Activated CD8-positive, alpha-beta memory T cell treated with anti-CD3 and anti-CD28 coated beads, Interleukin-2, amount 50 U/mL, for 1 hour (primary cell): ENCODE data around the gene TMC7.
A peak's percentile ranks its signal among the peaks of the same experiment; 100 is the strongest.

Source experiments
- DNase-seq: peaks from one replicate; pipeline ENCODE4 v3.0.0-alpha.2; 2020; ENCODE audit errors: extremely low read depth

The TMC7 gene

DNA sequence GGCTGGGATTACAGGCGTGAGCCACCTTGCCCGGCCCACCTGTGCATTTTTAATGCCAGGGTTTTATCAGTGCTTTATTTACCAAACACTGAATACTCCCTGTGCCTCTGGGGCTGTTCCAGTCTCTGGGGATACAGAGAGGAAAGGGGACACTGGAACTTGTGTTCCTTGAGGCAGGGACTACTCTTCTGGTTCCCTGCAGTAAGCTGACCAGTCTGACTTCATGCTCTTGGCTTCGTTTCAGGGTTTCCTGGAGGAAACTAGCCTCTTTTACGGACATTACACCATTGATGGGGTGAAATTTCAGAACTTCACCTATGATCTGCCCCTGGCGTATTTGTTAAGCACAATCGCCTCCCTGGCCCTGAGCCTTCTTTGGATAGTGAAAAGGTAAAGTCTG lies 46.2 kb downstream of the TMC7 start:
- DNase-seq = no peak

DNA sequence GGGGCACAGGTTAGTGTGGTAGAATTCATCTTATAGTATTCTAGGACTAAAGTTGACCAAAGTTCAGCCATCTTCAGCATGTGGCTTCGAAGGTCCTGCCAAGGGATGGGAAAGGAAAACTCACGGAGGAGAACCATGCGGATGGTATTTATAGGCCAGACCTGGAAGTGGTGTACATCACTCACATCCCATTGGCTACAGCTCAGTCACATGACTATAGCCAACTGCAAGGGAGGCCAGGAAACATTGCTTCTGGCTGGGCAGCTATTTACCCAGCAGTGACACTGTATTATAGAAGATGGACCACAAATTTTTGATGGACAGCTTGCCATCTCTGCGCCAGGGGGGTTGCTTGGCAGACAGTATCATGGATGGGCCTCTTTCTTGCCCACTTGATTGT lies 48.0 kb downstream of the TMC7 start:
- DNase-seq = no peak

DNA sequence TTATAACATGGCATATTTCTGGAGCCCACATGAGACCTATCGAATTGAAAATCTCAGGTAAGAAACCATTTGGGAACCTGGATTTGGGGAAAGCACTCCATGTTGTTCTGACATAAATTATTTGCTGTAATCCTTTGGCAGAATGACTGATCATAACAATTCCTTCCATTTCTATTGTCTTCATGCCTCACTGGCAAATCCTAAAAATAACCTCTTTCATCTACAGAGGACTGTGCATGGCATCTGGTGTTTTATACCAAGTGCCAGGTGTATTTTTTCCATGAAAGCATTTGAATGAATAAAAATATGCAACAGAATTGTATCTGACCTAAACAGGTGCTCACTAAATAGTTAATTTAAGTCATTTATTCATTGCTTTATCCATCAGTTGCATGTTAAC lies 50.0 kb downstream of the TMC7 start:
- DNase-seq = no peak

DNA sequence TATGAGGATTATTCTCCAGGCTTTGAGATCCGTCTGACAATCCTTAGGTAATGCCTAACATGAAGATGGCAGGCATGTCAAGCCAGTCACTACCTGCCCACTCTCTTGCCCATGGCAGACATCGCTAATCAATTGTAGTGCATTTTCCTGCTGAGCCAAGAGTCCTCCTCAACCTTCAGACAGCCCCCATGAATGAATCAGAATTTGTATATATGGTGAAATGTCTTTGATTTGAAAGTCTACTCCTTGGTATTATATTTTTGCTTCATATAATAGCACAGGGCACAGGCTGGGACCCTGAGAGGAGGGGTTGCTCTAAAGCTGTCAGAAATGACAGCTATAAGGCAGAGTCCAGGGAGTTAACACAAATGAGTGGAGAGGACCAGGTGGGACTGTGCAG lies 56.7 kb downstream of the TMC7 start:
- no peak for DNase-seq

DNA sequence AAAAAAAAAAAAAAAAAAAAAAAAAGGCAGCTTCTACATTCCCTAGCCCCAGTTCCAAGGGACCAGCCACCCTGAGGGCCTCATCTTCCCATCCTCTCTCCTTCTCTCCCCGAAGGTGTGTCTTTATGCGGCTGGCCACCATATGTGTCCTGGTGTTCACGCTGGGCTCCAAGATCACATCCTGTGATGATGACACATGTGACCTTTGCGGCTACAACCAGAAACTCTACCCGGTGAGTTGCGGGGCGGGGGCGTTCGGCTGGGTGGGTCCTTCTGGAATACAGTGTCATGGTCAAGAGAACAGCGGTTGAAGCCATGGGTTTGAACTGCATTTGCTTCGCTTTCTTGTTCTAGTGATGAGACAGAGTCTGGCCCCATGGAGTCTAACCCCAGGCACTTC lies 61.0 kb downstream of the TMC7 start:
- DNase-seq = no peak

DNA sequence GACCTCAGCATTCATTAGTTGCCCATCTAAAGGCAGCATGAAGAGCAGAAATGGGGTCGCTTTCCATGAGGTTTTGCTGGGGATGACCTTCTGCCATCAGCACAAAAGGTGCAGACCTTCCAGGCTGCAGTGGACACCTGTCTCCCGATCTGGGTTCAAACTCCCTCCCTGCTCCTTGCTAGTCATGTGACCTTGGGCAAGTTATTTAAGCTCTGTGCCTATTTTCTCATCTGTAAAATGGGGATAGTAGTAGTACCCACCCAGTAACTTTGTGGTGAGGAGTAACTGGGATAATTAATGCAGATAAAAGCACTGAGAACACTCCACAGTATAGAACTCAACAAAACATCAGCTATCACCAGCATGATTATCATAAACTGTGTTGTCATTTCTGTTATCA lies 62.3 kb downstream of the TMC7 start:
- no peak for DNase-seq

DNA sequence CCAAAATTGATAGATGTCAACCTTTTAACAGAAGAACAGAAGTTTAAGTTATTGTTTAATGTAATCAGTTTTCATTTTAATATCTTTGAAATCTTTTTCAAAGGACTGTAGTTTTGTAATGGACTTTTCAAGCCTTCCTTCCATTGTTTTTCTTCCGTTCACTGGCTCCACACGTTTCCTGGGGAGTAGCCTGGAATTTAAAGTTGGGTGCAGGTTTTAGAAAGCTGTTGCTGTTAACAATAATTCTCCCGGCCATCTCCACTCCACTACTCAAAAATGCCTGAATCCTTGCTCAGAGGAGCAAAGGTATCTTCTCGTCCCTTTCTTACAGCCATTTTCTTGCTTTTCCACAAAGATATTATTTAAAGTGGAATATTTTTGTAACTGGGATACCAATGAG lies 79.0 kb downstream of the TMC7 start:
- DNase-seq = no peak

DNA sequence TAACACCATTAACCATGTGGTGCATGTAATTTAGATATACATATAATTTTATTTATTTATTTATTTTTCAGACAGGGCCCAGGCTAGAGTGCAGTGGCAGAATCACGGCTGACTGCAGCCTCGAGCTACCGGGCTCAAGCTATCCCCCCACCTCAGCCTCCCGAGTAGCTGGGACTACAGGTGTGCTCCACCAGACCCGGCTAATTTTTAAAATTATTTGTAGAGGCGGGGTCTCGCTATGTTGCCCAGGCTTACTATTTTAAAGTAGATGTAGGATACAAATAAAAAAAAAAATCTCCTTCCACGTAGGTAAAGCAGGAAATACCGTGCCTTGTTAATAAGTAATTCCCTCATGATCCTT lies 83.2 kb downstream of the TMC7 start:
- DNase-seq = no peak

DNA sequence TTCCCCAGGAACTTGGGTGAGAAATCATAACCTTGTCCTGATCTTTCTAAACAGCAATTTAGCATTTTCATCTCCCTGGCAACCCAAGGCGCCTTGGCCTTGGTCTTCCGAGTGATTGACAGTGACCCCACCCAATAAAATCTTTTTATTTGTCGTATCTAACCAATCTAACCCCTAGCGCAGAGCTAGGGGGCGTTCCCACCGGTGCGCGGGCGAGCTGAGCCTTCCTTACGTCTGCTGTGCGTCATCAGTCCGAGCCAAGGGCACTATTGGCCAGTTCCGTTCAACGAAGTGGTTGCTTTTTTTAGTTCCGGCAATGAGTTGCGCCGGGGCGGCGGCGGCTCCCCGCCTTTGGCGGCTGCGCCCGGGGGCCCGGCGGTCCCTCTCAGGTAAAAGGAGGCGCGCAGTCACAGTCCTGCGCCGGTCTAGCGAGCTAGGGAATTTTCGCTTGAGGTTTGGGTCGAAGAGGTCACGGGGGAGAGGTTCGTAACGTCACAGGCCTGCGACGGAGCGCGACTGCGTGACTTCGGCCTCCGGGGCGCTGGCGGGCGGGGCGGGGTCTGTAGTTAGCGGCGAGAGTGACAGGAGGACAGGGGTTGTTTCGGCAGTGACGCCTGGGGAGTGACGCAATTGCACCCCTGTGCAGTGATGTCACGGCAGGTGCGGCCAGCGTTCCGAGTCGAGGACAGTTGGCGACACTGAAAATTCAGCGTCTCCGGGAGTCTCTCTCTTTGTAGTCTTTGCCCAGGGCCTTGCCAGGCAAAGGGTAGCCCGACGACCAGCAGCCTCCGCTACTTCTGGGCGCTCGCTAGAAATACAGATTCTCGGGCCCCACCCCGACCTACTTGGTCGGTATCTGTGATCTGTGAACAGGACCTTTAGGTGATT lies 83.9 kb downstream of the TMC7 start, which contains the start of gene COQ7:
Gene COQ7, plus strand, starts transcription at position 266 of the 888 bp plus-strand sequence. Its CDS starts 51 bp downstream, at position 317.
- peak; percentile 97 for DNase-seq

DNA sequence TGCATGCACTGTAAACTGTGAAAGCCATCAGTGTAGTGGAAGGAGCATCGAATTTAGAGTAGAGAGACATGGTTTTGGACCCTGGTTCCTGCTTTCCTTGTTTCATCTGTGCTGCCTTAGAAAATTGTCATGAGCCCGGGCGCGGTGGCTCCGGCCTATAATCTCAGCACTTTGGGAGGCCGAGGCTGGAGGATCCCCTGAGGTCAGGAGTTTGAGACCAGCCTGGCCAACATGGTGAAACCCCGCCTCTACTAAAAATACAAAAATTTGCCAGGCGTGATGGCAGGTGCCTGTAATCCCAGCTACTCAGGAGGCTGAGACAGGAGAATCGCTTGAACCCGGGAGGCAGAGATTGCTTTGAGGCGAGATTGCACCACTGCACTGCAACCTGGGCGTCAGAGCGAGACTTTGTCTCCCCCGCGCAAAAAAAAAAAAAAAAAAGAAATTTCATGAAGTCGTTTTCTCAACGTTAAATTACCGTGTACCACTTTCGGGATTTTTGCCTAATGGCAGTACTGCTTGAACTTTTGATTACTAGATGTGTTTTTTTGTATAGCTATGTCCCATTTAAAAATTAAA lies 84.6 kb downstream of the TMC7 start:
- no peak for DNase-seq

DNA sequence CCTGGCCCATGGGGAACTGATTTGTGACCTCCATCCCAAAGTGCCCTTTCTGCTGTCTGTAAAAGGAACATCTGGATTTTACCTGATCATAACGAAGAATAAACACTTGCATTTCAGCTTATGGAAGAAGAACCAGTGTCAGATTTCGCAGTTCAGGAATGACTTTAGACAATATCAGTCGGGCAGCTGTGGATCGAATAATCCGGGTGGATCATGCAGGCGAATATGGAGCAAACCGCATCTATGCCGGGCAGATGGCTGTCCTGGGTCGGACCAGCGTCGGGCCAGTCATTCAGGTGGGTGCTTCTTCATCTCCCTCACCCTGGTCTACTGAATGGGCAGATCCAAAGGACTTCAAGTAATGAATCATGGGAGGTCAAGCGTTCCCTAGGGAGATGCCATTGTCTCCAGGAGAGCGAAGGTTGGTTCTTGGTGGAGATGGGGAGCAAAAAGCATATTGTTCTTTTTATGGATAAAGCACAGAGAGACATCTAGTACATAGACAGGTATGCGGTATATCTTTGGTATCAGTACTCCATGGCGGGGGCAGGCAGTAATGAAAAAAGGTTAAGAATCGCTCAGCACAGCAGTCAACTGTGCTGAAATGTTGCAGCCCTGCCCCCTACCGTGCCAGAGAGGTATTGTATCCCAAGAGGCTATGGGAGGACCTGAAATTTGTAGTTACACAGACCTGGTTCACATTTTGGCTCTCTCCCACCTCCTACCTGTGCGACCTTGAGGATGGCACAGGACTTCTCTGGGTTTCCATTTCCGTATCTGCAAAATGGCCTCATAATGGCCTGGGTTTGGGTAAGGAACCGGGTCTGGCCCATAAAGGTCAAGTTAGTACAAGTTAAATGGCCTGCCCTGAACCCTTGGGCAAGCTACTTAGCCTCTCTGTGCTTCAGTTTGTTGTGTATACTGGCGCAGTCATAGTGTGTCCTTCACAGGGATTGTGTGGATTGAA lies 88.4 kb downstream of the TMC7 start:
- DNase-seq = no peak

DNA sequence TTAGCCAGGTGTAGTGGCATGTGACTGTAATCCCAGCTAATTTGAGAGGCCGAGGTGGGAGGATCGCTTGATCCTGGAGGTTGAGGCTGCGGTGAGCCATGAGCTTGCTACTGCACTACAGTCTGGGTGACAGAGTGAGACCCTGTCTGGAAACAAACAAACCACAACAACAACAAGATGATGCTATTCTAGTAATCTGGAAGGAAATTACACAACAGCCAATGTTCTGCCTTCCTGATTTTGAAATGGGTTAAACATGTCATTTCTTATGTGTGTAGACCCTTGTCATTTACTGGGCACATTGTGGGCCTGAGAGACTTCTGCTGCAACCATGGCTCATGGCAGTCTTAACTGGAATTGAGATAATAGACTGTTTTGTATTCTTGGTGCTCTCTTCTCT lies 89.6 kb downstream of the TMC7 start:
- DNase-seq = no peak

DNA sequence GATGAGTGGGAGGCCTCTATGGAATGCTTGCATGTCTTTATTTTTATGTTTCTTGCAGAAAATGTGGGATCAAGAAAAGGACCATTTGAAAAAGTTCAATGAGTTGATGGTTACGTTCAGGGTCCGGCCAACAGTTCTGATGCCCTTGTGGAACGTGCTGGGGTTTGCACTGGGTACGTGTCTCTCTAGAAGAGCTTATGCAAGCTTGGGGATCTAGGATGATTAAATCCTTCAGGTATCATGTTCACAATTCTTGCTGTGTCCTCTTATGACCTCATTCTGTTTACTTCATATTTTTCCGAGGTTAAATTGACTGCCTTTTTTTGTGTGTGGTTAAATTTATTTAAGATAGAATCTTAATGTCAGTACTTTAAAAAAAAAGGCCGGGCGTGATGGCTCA lies 90.1 kb downstream of the TMC7 start:
- DNase-seq = no peak

DNA sequence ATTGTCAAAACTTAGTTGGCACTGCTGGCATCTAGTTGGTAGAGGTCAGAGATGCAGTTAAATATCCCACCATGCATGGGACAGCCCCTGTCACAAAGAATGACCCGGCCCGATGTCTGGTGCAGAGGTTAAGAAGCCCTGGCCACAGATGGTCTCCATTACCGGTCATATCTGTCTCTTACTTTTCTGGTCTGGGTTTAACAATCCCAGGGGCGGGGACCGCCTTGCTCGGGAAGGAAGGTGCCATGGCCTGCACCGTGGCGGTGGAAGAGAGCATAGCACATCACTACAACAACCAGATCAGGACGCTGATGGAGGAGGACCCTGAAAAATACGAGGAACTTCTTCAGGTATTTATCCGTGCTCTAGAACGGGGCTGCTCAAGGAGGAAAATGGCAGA lies 91.8 kb downstream of the TMC7 start:
- DNase-seq = no peak

DNA sequence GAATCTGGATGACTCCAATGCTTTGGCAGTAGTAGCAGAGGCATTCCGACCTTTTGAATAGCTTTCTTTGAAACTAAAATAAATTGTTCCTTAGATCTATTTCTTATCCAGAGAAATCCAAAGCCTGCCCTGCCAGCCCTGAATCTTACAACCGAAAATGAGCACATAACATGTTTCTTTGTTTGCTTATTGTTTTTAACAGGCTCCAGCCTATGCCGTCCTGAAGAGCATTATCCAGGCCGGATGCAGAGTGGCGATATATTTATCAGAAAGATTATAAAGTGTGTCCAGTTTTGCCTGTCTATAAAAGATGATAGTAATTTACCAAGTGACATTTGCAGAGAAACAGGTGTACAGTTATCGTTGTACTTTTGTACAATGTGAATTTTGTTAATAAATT lies 94.1 kb downstream of the TMC7 start:
- no peak for DNase-seq

DNA sequence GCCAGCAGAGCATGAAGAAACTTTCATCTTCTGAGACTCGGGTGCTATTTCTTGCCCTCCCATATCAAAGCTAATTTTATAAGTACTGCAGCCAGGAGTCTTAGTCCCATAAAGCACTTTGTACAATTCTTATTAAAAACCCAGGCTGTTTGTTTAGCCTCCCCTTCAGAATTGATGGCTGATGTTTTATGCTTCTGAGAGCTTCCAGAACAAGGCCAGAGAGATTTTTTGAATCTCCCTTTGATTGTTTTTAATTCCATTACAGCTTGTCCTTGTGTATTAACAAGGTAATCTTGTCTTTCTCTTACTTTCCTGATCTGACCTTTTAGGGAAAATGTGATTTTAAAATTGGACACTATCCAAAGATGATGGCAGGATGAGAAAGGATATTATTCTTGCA lies 99.9 kb downstream of the TMC7 start:
- no peak for DNase-seq

DNA sequence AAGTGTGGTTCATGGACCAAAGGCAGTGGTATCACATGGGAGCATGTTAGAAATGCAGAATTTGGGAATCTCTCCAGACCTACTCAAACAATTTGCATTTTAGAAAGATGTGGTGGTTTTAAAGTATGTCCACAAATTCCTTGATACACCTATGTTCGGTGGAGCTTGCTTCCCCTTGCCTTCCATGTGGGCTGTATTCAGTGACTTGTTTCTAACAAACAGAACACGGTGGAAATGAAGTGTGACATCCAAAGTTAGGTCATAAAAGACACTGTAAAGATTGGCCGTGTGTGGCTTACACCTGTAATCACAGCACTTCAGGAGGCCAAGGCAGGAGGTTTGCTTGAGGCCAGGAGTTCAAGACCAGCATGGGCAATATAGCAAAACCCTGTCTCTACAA lies 100.4 kb downstream of the TMC7 start:
- no peak for DNase-seq

DNA sequence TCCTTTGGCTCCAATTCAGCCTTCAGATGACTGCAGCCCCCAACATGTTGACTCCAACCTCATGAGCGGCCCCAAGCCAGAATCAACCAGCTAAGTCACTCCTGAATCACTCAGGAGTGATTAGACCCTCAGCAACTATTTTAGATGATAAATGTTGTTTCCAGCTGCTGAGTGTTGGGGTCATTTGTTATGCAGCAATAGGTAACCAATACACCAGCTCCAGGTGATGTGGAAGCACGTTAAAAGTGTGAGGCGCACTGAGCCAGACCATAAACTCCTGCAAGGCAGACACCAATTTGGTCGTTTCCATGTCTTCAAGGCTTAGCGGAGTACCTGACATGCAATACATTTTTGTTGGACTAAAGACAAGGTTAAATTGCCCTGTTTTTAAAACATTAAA lies 101.1 kb downstream of the TMC7 start:
- no peak for DNase-seq

DNA sequence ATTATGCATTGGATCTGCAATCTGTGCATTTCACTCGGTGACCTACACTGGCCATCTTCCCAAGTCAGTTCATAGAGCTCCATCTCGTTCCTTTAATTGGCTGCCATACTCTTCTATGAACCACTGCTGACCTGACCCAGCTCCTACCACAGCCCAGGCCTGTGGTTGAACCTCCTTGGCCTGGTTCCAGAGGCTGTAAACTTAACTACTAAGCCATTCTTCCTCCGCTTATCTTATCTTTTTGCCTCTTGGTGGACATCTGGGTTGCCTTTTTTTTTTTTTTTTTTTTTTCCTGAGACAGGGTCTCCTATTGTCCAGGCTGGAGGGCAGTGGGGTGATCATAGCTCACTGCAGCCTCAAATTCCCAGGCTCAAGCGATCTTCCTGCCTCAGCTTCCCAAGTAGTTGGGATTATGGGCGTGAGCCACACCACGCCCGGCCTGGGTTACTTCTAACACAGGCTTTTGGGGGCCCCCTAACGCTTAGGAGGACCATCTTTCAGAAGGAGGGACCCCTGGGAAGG lies 102.0 kb downstream of the TMC7 start:
- DNase-seq = no peak

DNA sequence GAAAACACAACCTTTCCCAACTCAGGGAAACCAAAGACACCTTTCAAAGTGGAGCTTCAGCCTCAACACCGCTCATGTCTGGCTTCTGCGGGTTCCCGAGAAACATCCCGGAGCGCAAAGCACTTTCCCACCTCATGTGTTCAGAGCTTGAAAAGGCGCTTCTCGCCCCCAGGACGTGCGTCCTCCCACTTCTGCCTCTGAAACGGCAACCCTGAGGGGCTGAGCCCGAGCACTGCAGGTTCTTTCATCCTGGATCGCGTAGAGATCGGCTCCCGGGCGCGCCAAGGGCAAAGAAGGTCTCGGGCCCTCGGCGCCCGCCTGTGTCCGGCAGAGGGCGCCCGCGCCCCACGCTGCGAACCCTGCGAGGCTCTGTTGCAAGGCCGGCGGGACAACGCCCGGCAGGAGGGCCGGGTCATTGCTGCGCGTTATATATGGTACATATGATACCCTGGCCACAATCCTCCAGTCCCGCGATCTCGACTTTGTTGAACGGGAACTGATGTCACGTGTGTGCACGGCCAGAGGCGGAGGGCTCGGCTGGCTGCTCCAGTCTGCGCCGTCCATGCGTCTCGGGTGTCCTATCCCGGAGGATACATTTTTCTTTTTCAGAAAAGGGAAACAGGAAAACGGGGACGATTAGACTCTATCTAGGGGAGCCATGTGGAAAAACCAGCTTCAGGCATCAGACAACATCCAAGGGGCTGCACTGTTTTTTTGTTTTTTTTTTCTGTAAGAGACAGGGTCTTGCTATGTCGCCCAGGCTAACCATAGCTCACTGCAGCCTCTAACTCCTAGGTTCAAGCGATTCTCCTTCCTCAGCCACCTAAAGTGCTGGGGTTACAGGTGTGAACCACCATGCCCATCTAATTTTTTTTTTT lies 102.8 kb downstream of the TMC7 start:
- no peak for DNase-seq

DNA sequence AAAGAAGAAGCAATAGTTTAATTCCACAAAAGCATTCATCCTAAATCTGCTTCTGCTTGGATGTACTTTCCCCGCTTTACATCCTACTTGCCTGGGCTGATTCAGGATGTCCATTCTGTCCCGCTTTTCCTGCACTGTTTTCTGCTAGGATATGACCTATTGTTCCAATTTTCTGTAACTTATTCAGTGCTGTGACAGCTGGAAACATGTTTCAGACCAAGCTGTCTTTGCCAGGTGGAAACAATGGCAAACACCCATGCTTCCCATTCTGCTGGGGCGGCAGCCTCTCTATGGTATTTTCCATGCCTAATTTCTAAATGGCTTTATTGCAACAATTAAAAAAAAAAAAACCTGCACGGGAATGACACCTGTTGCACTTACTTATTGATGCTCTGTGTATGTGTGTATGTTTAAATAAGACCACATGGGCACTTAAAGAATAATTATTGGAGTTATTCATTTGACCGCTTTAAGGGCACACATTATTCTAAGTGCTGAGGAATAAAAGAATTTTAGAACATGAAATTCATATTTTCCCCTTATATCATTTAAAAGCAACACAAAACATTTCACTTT lies 104.7 kb downstream of the TMC7 start:
- DNase-seq = no peak
